Measurements from ENCODE around the gene MYO18A.

MYO18A gene

DNA sequence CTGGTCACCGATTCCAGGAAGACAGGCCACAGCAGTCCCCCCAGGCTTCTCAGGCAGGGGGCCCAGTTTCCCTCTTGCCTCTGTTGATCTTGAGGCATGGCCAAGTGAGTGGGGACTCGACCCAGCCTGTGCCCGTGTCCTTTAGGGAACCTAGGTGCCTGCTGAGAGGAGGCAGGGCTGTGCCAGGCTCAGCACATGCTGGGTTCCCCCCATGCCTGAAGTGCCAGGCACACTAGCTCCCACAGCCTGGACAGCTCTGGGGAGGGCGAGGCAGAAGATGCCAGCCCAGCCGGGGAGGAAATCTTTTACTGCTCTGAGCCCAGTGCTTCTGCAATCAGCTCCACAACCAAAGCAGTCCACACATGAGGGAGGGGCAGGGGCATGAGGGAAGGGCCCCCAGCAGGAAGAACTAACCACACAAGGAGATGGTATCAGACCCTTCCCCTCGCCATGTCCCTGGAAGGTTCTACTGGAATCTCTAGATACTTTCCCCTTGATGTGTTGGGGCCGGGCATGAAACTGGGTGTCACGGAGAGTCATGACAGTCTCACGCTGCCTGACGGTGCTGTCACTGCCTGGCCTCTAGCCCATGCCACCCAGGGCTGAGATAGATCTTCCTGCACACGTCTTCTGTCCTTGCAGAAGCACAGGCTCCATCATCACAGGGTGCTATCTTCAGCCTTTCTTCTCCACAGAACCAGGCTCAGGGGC lies 25.5 kb downstream of the MYO18A start:
- Histone ChIP-seq H3K4me3 (ENCODE audit: insufficient read depth in 1 of 2, low read depth in 1 of 2, low read length in 2 of 2) (peak overlapping the region in 1 of 2 experiments; percentile 12), H4K91ac (ENCODE audit: low read length) (peak overlapping the region; percentile 92), H3K4me1 (ENCODE audit: control insufficient read depth, insufficient read depth, low read depth, low read length) (peaks cover 64% of the 10 kb centered on the region), H2BK120ac (ENCODE audit: low read depth, low read length) (no peak overlapping the region), H3K14ac (ENCODE audit: low read length in 2 of 2) (peak overlapping the region in 1 of 2 experiments; percentile 82), H3K36me3 (ENCODE audit: control insufficient read depth in 1 of 2, insufficient read depth in 2 of 2, low read depth in 1 of 2, low read length in 2 of 2) (peaks cover 0 to 3% of the 10 kb centered on the region in 2 experiments), H3K9me3 (ENCODE audit: control insufficient read depth, low read length) (no peaks in the 10 kb centered on the region), H3K4ac (ENCODE audit: low read depth in 1 of 2, low read length in 2 of 2) (peak overlapping the region in 1 of 2 experiments; percentile 19), H2BK5ac (ENCODE audit: low read depth, low read length, poor library complexity, severe bottlenecking) (no peak overlapping the region), H2AK5ac (ENCODE audit: low read length, severe bottlenecking) (peak overlapping the region; percentile 70), H3K9ac (ENCODE audit: low read length) (no peak overlapping the region), H4K8ac (ENCODE audit: low read length) (peak overlapping the region; percentile 22), H3K23ac (ENCODE audit: low read length in 2 of 2) (no peak overlapping the region), H3K27ac (ENCODE audit: low read length, poor library complexity, severe bottlenecking) (no peak overlapping the region), H3K18ac (ENCODE audit: low read depth in 1 of 2, low read length in 2 of 2) (peak overlapping the region; percentile 55 to 79), H2BK15ac (ENCODE audit: low read depth, poor library complexity, severe bottlenecking) (no peak overlapping the region), H2AFZ (ENCODE audit: low read depth, low read length) (no peak overlapping the region), H2BK12ac (ENCODE audit: low read length in 2 of 2) (peak overlapping the region; percentile 6 to 32), H3K79me1 (replicated peaks; ENCODE audit: low read length, poor library complexity, severe bottlenecking) (peaks cover 16% of the 10 kb centered on the region), H3K27me3 (ENCODE audit: control insufficient read depth in 1 of 2, insufficient read depth in 1 of 2, low read length in 2 of 2) (no peaks in the 10 kb centered on the region), H3K4me2 (ENCODE audit: low read length, poor library complexity, severe bottlenecking) (no peak overlapping the region)
- DNase-seq, result no peak
- WGBS, result 91% methylated on average over 11 of the region's 11 CpGs

DNA sequence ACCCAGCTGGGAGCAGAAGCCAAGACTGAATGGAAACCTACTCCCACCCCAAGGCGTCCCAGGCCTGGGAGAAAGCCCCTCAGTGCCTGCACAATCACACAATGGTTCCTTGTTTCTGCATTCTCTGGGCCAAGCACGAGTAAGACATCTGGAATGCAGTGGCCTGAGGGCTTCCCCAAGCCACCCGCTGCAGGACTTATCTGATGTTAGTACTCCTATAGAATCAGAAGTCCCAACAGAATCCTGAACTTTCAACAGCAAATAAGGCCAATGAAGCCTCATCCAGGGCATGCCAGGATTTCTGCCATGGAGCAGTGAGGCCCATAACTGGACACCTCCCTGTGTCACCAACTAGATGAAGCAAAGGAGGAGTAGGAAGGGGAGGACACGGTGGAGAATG lies 28.6 kb downstream of the MYO18A start:
- no peak overlapping the region for H3K9ac ChIP-seq (ENCODE audit: low read length)
- peaks cover 47% of the 10 kb centered on the region for H3K4me1 ChIP-seq (ENCODE audit: control insufficient read depth, insufficient read depth, low read depth, low read length)
- no peak overlapping the region for H2BK12ac ChIP-seq (ENCODE audit: low read length in 2 of 2)
- H3K4me2 ChIP-seq (ENCODE audit: low read length, poor library complexity, severe bottlenecking), result no peak overlapping the region
- peak overlapping the region; percentile 58 to 59 for H3K18ac ChIP-seq (ENCODE audit: low read depth in 1 of 2, low read length in 2 of 2)
- H2BK120ac ChIP-seq (ENCODE audit: low read depth, low read length), result no peak overlapping the region
- H3K4ac ChIP-seq (ENCODE audit: low read depth in 1 of 2, low read length in 2 of 2), result peak overlapping the region in 1 of 2 experiments; percentile 19
- peaks cover 0 to 3% of the 10 kb centered on the region in 2 experiments for H3K36me3 ChIP-seq (ENCODE audit: control insufficient read depth in 1 of 2, insufficient read depth in 2 of 2, low read depth in 1 of 2, low read length in 2 of 2)
- peak overlapping the region in 1 of 2 experiments; percentile 70 for H3K23ac ChIP-seq (ENCODE audit: low read length in 2 of 2)
- H2BK5ac ChIP-seq (ENCODE audit: low read depth, low read length, poor library complexity, severe bottlenecking), result no peak overlapping the region
- H2BK15ac ChIP-seq (ENCODE audit: low read depth, poor library complexity, severe bottlenecking), result no peak overlapping the region
- H3K9me3 ChIP-seq (ENCODE audit: control insufficient read depth, low read length), result no peaks in the 10 kb centered on the region
- H2AK5ac ChIP-seq (ENCODE audit: low read length, severe bottlenecking), result peak overlapping the region; percentile 52
- peak; percentile 63 for DNase-seq
- WGBS, result 42% methylated on average over 4 of the region's 4 CpGs
- H3K79me1 ChIP-seq (replicated peaks; ENCODE audit: low read length, poor library complexity, severe bottlenecking), result peaks cover 27% of the 10 kb centered on the region
- H3K27me3 ChIP-seq (ENCODE audit: control insufficient read depth in 1 of 2, insufficient read depth in 1 of 2, low read length in 2 of 2), result no peaks in the 10 kb centered on the region
- no peak overlapping the region for H3K4me3 ChIP-seq (ENCODE audit: insufficient read depth in 1 of 2, low read depth in 1 of 2, low read length in 2 of 2)
- no peak overlapping the region for H3K27ac ChIP-seq (ENCODE audit: low read length, poor library complexity, severe bottlenecking)
- peak overlapping the region; percentile 88 for H4K8ac ChIP-seq (ENCODE audit: low read length)
- H3K14ac ChIP-seq (ENCODE audit: low read length in 2 of 2), result no peak overlapping the region
- H2AFZ ChIP-seq (ENCODE audit: low read depth, low read length), result no peak overlapping the region
- H4K91ac ChIP-seq (ENCODE audit: low read length), result no peak overlapping the region

DNA sequence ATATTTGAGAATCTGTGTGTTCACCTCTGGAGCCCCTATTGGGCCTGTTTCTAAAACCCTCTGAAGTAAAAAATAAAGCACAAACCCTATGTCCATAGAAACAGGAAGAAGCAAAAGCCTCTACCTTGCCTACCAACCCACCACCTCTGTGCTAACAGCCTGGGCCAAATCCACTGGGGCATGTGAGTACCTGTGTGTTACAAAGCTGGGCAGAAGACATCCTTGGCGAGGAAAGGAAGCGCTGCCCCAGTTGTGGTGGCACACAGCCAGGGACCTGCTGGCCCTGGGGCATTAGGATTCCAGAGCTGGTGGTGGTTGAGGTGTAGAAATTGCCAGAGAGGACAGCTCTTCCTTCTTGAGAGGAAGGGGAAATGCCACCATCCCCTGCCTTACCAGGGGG lies 30.0 kb downstream of the MYO18A start:
- 91% methylated on average over 2 of the region's 2 CpGs for WGBS
- no peak overlapping the region for H2BK5ac ChIP-seq (ENCODE audit: low read depth, low read length, poor library complexity, severe bottlenecking)
- H3K36me3 ChIP-seq (ENCODE audit: control insufficient read depth in 1 of 2, insufficient read depth in 2 of 2, low read depth in 1 of 2, low read length in 2 of 2), result peaks cover 0 to 3% of the 10 kb centered on the region in 2 experiments
- H3K4me3 ChIP-seq (ENCODE audit: insufficient read depth in 1 of 2, low read depth in 1 of 2, low read length in 2 of 2), result no peak overlapping the region
- H4K91ac ChIP-seq (ENCODE audit: low read length), result no peak overlapping the region
- H3K4ac ChIP-seq (ENCODE audit: low read depth in 1 of 2, low read length in 2 of 2), result peak overlapping the region in 1 of 2 experiments; percentile 40
- no peak overlapping the region for H3K4me2 ChIP-seq (ENCODE audit: low read length, poor library complexity, severe bottlenecking)
- DNase-seq, result no peak
- no peak overlapping the region for H3K9ac ChIP-seq (ENCODE audit: low read length)
- peak overlapping the region in 1 of 2 experiments; percentile 14 for H3K23ac ChIP-seq (ENCODE audit: low read length in 2 of 2)
- H2BK120ac ChIP-seq (ENCODE audit: low read depth, low read length), result no peak overlapping the region
- no peaks in the 10 kb centered on the region for H3K9me3 ChIP-seq (ENCODE audit: control insufficient read depth, low read length)
- no peak overlapping the region for H4K8ac ChIP-seq (ENCODE audit: low read length)
- peak overlapping the region; percentile 51 for H2AK5ac ChIP-seq (ENCODE audit: low read length, severe bottlenecking)
- H3K4me1 ChIP-seq (ENCODE audit: control insufficient read depth, insufficient read depth, low read depth, low read length), result peaks cover 37% of the 10 kb centered on the region
- no peak overlapping the region for H3K18ac ChIP-seq (ENCODE audit: low read depth in 1 of 2, low read length in 2 of 2)
- no peak overlapping the region for H3K14ac ChIP-seq (ENCODE audit: low read length in 2 of 2)
- H3K79me1 ChIP-seq (replicated peaks; ENCODE audit: low read length, poor library complexity, severe bottlenecking), result peaks cover 30% of the 10 kb centered on the region
- no peaks in the 10 kb centered on the region for H3K27me3 ChIP-seq (ENCODE audit: control insufficient read depth in 1 of 2, insufficient read depth in 1 of 2, low read length in 2 of 2)
- no peak overlapping the region for H2BK15ac ChIP-seq (ENCODE audit: low read depth, poor library complexity, severe bottlenecking)
- H2AFZ ChIP-seq (ENCODE audit: low read depth, low read length), result no peak overlapping the region
- H3K27ac ChIP-seq (ENCODE audit: low read length, poor library complexity, severe bottlenecking), result no peak overlapping the region
- peak overlapping the region in 1 of 2 experiments; percentile 29 for H2BK12ac ChIP-seq (ENCODE audit: low read length in 2 of 2)

DNA sequence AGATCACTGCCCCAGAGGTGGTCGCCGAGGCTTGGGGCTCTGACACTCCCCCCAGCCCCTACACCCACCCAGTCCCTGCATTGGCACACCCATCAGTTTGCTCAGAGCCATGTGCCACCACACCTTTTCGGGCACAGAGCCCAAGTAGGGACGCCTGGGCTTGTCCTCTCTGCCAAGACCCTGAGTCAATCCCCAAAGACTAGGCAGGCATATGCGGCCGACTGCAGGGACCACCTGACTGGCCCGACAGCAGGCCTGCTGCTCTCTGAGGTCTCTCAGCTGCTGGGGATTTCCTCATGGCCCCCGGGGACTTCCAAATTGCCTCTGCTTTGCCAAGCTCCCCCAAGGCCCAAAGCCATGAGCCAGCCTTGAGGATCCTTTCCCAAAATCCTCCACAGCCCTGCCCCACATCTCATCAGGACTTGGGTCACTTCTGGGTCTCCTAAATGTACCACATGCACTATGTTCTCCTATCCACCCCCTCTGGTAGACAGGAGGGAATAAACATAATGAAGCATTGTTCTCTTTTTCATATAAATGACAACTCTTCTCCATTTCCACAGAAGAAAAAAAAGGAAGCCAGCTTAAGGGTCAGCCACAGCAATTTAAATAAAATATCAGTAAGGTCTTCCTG lies 30.6 kb downstream of the MYO18A start:
- WGBS, result 64% methylated on average over 8 of the region's 8 CpGs
- peaks cover 32% of the 10 kb centered on the region for H3K4me1 ChIP-seq (ENCODE audit: control insufficient read depth, insufficient read depth, low read depth, low read length)

More for the DNA sequence above, 30.6 kb downstream of the MYO18A start:
- Histone ChIP-seq H3K36me3 (ENCODE audit: control insufficient read depth in 1 of 2, insufficient read depth in 2 of 2, low read depth in 1 of 2, low read length in 2 of 2) (peaks cover 0 to 3% of the 10 kb centered on the region in 2 experiments), H3K9ac (ENCODE audit: low read length) (peak overlapping the region; percentile 89), H2BK5ac (ENCODE audit: low read depth, low read length, poor library complexity, severe bottlenecking) (peak overlapping the region; percentile 48), H2AK5ac (ENCODE audit: low read length, severe bottlenecking) (peak overlapping the region; percentile 37), H3K18ac (ENCODE audit: low read depth in 1 of 2, low read length in 2 of 2) (peak overlapping the region; percentile 73 to 85), H3K9me3 (ENCODE audit: control insufficient read depth, low read length) (no peaks in the 10 kb centered on the region), H2BK120ac (ENCODE audit: low read depth, low read length) (peak overlapping the region; percentile 39), H3K23ac (ENCODE audit: low read length in 2 of 2) (peak overlapping the region in 1 of 2 experiments; percentile 86), H3K27me3 (ENCODE audit: control insufficient read depth in 1 of 2, insufficient read depth in 1 of 2, low read length in 2 of 2) (no peaks in the 10 kb centered on the region), H4K91ac (ENCODE audit: low read length) (peak overlapping the region; percentile 73), H2BK15ac (ENCODE audit: low read depth, poor library complexity, severe bottlenecking) (peak overlapping the region; percentile 68), H3K14ac (ENCODE audit: low read length in 2 of 2) (peak overlapping the region in 1 of 2 experiments; percentile 92), H3K4me2 (ENCODE audit: low read length, poor library complexity, severe bottlenecking) (peak overlapping the region; percentile 56), H3K4me3 (ENCODE audit: insufficient read depth in 1 of 2, low read depth in 1 of 2, low read length in 2 of 2) (peak overlapping the region in 1 of 2 experiments; percentile 82), H2BK12ac (ENCODE audit: low read length in 2 of 2) (peak overlapping the region in 1 of 2 experiments; percentile 80), H3K4ac (ENCODE audit: low read depth in 1 of 2, low read length in 2 of 2) (peak overlapping the region; percentile 7 to 66), H4K8ac (ENCODE audit: low read length) (peak overlapping the region; percentile 63), H3K79me1 (replicated peaks; ENCODE audit: low read length, poor library complexity, severe bottlenecking) (peaks cover 30% of the 10 kb centered on the region), H2AFZ (ENCODE audit: low read depth, low read length) (no peak overlapping the region), H3K27ac (ENCODE audit: low read length, poor library complexity, severe bottlenecking) (no peak overlapping the region)
- DNase-seq, result no peak

Measured in mesenchymal stem cell (in vitro differentiated cells and primary cell).